Tibial nerve (tissue), 4 donors: Measurements from ENCODE around the gene ACTR5.

Experiments used
- CTCF ChIP-seq, 5 experiments: fragments of 200-600 bp in 3 of 5; fragments of 450-650 bp in 2 of 5; sonication (generic) in 3 of 5; IDR thresholded peaks; one replicate each; pipeline ENCODE4 v1.5.1; 2016 to 2019; ENCODE audit warnings: antibody characterized with exemption in 5 of 5, mild to moderate bottlenecking in 3 of 5, moderate library complexity in 2 of 5
- EP300 ChIP-seq, 2 donors: sonication (generic); formaldehyde crosslinking; IDR thresholded peaks; one replicate each; pipeline ENCODE4 v1.6.1; 2017; ENCODE audit warnings: antibody characterized with exemption in 2 of 2, mild to moderate bottlenecking in 1 of 2
- POLR2A ChIP-seq, 2 donors: fragments of 450-650 bp; IDR thresholded peaks; one replicate each; pipeline ENCODE4 v1.6.1; 2017; ENCODE audit warnings: antibody characterized with exemption in 2 of 2, mild to moderate bottlenecking in 2 of 2, moderate library complexity in 2 of 2

GRCh38 chr20:38747495-38748096, 664 bp upstream of the ACTR5 start:
- TF ChIP-seq POLR2A (IDR thresholded peaks at IDR 0.05) (no peak), CTCF (IDR thresholded peaks at IDR 0.05) (no peak), EP300 (IDR thresholded peaks at IDR 0.05) (no peak)
